OCI-LY7 (cell line): ENCODE measurements around the gene TET3. TPM values are rescaled to one million over a fixed set of nuclear protein-coding genes. Genes with fewer than 3 reads are reported as not detected.
A peak's percentile ranks its signal among the peaks of the same experiment; 100 is the strongest.

Experiments used
- BruUV-seq: library from RNA; stranded (reverse); fragments of 400-500 nt; replicated peaks from 2 replicates; lab custom pipeline; 2021; lab: Mats Ljungman, UMichigan
- CTCF ChIA-PET: fragments of 300-600 bp; sonication (Branson Sonifier 250); formaldehyde crosslinking; loops from one replicate; lab custom pipeline; 2022; ENCODE audit warnings: antibody characterized with exemption; ENCODE audit not compliant: unreplicated experiment; lab: Charles Lee
- POLR2A ChIA-PET: fragments of 300-600 bp; sonication (Branson Sonifier 250); formaldehyde crosslinking; loops from one replicate; lab custom pipeline; 2022; ENCODE audit warnings: antibody characterized with exemption; lab: Charles Lee
- DNase-seq: peaks from one replicate; pipeline ENCODE4 v3.0.0-alpha.2; 2015; ENCODE audit warnings: low spot score
- H2AFZ ChIP-seq: fragments of 200-600 bp; sonication (generic), shearing (Covaris generic); 2 replicates; pipeline ENCODE4 v1.6.1; 2014; ENCODE audit warnings: mild to moderate bottlenecking, antibody characterized with exemption, low read length, moderate library complexity
- H3K27ac ChIP-seq: fragments of 200-600 bp; sonication (generic); 2 replicates; pipeline ENCODE4 v1.5.1; 2014; ENCODE audit warnings: mixed run types, low read depth, mild to moderate bottlenecking, moderate library complexity, low read length, inconsistent platforms; ENCODE audit not compliant: poor library complexity, severe bottlenecking
- H3K36me3 ChIP-seq: fragments of 200-600 bp; sonication (generic); 2 replicates; pipeline ENCODE4 v1.6.1; 2014; ENCODE audit warnings: mild to moderate bottlenecking, antibody characterized with exemption, low read length, moderate library complexity, mixed read lengths; ENCODE audit not compliant: insufficient read depth
- H3K4me1 ChIP-seq: fragments of 200-600 bp; sonication (generic); 2 replicates; pipeline ENCODE4 v1.5.1; 2014; ENCODE audit warnings: mild to moderate bottlenecking, low read length; ENCODE audit not compliant: insufficient read depth, poor library complexity, severe bottlenecking
- H3K4me2 ChIP-seq: fragments of 200-600 bp; sonication (generic); 2 replicates; pipeline ENCODE4 v1.6.1; 2014; ENCODE audit warnings: mild to moderate bottlenecking, low read length
- H3K4me3 ChIP-seq: fragments of 200-600 bp; sonication (generic); 2 replicates; pipeline ENCODE4 v1.5.1; 2014; ENCODE audit warnings: mild to moderate bottlenecking, low read depth, low read length; ENCODE audit not compliant: poor library complexity, severe bottlenecking
- H3K79me2 ChIP-seq: fragments of 200-600 bp; sonication (generic); 2 replicates; pipeline ENCODE4 v1.6.1; 2016; ENCODE audit warnings: low read depth, mild to moderate bottlenecking, low read length, moderate library complexity, mixed read lengths; ENCODE audit not compliant: insufficient read depth
- H3K9me2 ChIP-seq: fragments of 200-600 bp; sonication (generic); 2 replicates; pipeline ENCODE4 v1.6.1; 2016; ENCODE audit warnings: mild to moderate bottlenecking, low read length, mixed read lengths; ENCODE audit not compliant: insufficient read depth
- H3K9me3 ChIP-seq: fragments of 200-600 bp; sonication (generic); 2 replicates; pipeline ENCODE4 v1.6.1; 2014; ENCODE audit warnings: mild to moderate bottlenecking, mixed run types, low read length, mixed read lengths
- H4K20me1 ChIP-seq: fragments of 200-600 bp; sonication (generic); 2 replicates; pipeline ENCODE4 v1.6.1; 2014; ENCODE audit warnings: mild to moderate bottlenecking, antibody characterized with exemption, low read length, moderate library complexity, mixed read lengths; ENCODE audit not compliant: insufficient read depth
- EZH2phosphoT487 ChIP-seq: fragments of 200-600 bp; sonication (generic); IDR thresholded peaks from 2 replicates; pipeline ENCODE4 v1.6.1; 2018; ENCODE audit warnings: low read depth, borderline replicate concordance, mild to moderate bottlenecking, mixed run types, antibody characterized with exemption, low read length, moderate library complexity, mixed read lengths
- intact Hi-C: fragments of 100-400 bp; cut with micrococcal nuclease; formaldehyde crosslinking; loops from one replicate; pipeline ENCODE4 v1.10.0; 2022; ENCODE audit not compliant: unreplicated experiment
- total RNA-seq, 2 experiments: library from RNA; depleted of rRNA in 1 of 2; stranded (reverse); fragments of >200 nt in 1 of 2; shearing (Covaris generic) in 1 of 2; gene quantifications; 2 replicates each; pipeline ENCODE4 v1.2.3, GENCODE V29; 2014 to 2022
- TF ChIP-seq, protein P1 (sequence below): fragments of 200-600 bp; sonication (generic); conservative IDR thresholded peaks from 2 replicates; pipeline ENCODE4 v1.5.1; 2014; ENCODE audit warnings: mild to moderate bottlenecking, antibody characterized with exemption, low read length, moderate library complexity, mixed read lengths

Gene TET3
- total RNA-seq, 2 experiments from 2014 or later: 14.7 to 25.2 TPM

DNA sequence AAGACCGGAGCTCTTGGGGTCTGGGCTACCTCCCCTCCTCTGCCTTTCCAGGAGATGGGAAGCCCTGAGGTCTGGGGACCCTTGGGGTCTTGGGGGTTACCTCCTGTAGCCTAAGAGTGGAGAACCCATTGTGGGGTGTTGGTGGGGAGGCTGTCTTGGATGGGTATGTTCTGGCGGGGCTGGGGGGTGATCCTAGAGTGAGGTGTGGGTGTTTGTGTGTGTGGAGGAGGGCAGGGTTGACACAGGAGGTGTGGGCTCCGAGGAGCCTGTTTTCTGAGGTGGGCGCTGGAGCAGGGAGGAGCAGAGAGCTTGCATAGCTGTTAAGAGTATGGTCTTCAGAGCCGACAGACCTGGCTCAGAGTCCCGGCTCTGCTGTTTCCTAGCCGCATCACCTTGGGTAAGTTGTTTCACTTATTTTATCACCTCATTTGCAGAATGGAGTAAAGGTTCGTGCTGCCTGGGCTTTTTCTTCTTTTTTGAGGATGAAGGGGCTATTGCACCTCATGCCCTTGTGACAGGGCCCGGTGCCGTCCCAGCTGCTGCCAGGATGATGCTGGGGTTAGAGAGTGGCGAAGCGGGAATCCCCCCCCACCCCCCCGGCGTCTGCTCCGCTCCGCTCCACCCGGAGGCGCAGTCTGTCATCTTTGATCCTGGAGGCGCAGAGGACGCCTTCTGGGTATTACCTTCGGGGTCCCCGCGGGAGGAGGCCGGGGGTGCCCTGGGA lies 17.2 kb downstream of the TET3 start:
- Histone ChIP-seq H3K9me3 (no peaks in the 10 kb centered on the region), H3K27ac (no peak overlapping the region), H2AFZ (no peak overlapping the region), H3K4me3 (peak overlapping the region; percentile 52), H3K4me1 (peaks cover 19% of the 10 kb centered on the region), H4K20me1 (peaks cover 13% of the 10 kb centered on the region; the same call in 1 of the 2 replicates), H3K4me2 (peak overlapping the region; percentile 71), H3K79me2 (peaks cover 1% of the 10 kb centered on the region; the same call in 1 of the 2 replicates), H3K9me2 (no peaks in the 10 kb centered on the region), H3K36me3 (peaks cover 18% of the 10 kb centered on the region)
- DNase-seq: peak; percentile 20
- BruUV-seq: no TSS peak
- CTCF ChIA-PET: no interaction called here
- TF ChIP-seq, protein P1, sequence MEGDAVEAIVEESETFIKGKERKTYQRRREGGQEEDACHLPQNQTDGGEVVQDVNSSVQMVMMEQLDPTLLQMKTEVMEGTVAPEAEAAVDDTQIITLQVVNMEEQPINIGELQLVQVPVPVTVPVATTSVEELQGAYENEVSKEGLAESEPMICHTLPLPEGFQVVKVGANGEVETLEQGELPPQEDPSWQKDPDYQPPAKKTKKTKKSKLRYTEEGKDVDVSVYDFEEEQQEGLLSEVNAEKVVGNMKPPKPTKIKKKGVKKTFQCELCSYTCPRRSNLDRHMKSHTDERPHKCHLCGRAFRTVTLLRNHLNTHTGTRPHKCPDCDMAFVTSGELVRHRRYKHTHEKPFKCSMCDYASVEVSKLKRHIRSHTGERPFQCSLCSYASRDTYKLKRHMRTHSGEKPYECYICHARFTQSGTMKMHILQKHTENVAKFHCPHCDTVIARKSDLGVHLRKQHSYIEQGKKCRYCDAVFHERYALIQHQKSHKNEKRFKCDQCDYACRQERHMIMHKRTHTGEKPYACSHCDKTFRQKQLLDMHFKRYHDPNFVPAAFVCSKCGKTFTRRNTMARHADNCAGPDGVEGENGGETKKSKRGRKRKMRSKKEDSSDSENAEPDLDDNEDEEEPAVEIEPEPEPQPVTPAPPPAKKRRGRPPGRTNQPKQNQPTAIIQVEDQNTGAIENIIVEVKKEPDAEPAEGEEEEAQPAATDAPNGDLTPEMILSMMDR: 0 out of 2 replicates have a peak, but pooled peaks have one; percentile 14
- TF ChIP-seq EZH2phosphoT487: no peak
- POLR2A ChIA-PET: interaction anchor here (0.9 to 1.4 kb wide), 2 partner anchors 12 to 113 kb away, joined by 3 to 4 read pairs; no protein-coding TSS in a partner anchor
- intact Hi-C loops: loop anchor here (5.0 kb wide), 1 partner anchor 145 kb away; the partner anchor contains the start of gene BOLA3

DNA sequence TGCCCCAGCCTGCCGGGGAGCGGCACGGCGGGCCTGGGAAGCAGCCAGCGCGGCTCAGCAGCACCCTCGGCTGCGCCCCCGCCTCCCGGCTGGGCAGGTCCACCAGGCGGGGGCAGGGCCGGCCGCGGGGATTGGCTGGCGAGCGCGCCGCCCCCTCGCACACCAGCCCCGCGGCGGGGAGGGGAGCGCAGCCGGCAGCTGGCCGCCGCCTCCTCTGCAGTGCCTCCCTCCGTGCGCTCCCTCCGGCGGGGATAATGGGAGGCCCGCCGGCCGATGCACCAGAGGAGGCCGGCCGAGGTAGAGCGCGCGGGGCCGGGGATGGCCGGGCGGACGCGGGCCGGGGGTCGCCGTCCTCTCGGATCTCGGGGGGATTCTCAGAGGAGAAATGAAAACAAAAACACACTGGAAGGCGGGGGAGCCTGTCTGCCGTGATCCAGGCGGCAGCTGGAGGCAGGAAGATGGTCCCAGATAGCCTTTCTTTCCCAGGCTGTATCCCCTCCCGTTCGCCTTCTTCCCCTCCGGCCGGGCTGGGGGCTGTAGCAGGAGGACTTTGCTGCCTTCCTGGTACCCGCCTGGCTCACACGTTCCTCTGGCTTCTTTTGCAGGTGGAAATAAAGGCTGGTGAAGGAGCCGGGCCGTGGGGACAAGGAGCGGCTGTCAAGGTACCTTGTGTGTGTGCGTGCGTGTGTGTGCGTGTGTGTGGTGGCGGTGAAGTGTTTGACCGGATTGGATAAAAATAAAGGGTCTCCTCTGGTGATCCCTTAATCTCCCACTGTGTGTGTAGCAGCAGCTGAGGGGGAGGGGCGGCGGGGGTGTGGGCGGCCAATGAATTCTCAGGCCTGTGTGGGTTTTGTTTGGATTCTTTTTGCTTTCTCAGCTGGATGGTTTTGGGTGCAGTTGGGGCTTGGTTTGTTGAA lies 18.1 kb downstream of the TET3 start:
- TF ChIP-seq, protein P1: no peak
- TF ChIP-seq EZH2phosphoT487: no peak
- Histone ChIP-seq H3K9me2 (no peaks in the 10 kb centered on the region), H3K79me2 (no peaks in the 10 kb centered on the region; the same call in 1 of the 2 replicates), H3K4me3 (peak overlapping the region; percentile 52), H3K4me1 (peaks cover 19% of the 10 kb centered on the region), H4K20me1 (peaks cover 8% of the 10 kb centered on the region; the same call in 1 of the 2 replicates), H3K27ac (no peak overlapping the region), H3K9me3 (no peaks in the 10 kb centered on the region), H3K4me2 (peak overlapping the region; percentile 71), H2AFZ (no peak overlapping the region), H3K36me3 (peaks cover 25% of the 10 kb centered on the region)
- BruUV-seq: no TSS peak
- ChIA-PET POLR2A (interaction anchor here (0.6 to 0.7 kb wide), 2 partner anchors 26 to 174 kb away, joined by 3 read pairs; partner anchors contain the start of gene STAMBP), CTCF (no interaction called here)
- peak; percentile 76 for DNase-seq
- intact Hi-C loops: loop anchor here (5.0 kb wide), 1 partner anchor 145 kb away; the partner anchor contains the start of gene BOLA3
